Mesenchymal stem cell (in vitro differentiated cells and primary cell): ENCODE measurements around the gene NOL4L.

Experiments used
- DNase-seq: peaks from one replicate; pipeline ENCODE4 v3.0.0-alpha.2; 2013
- H2AFZ ChIP-seq: one replicate; pipeline ENCODE4 v1.6.1; 2013; ENCODE audit warnings: low read depth, mild to moderate bottlenecking, control low read depth, inconsistent platforms, low read length, moderate library complexity
- H2AK5ac ChIP-seq: 2 replicates; pipeline ENCODE4 v1.6.1; 2013; ENCODE audit warnings: low read length, moderate library complexity, mild to moderate bottlenecking, inconsistent platforms; ENCODE audit not compliant: severe bottlenecking
- H2BK120ac ChIP-seq: one replicate; pipeline ENCODE4 v1.6.1; 2013; ENCODE audit warnings: low read depth, mild to moderate bottlenecking, inconsistent platforms, low read length, moderate library complexity
- H2BK12ac ChIP-seq, 2 experiments: one replicate each; pipeline ENCODE4 v1.6.1; 2013; ENCODE audit warnings: inconsistent platforms in 2 of 2, low read length in 2 of 2, mild to moderate bottlenecking in 2 of 2, moderate library complexity in 2 of 2, control low read depth in 1 of 2
- H2BK15ac ChIP-seq: one replicate; pipeline ENCODE4 v1.6.1; 2013; ENCODE audit warnings: mild to moderate bottlenecking, low read depth, inconsistent platforms; ENCODE audit not compliant: poor library complexity, severe bottlenecking
- H2BK5ac ChIP-seq: 2 replicates; pipeline ENCODE4 v1.6.1; 2013; ENCODE audit warnings: low read depth, mild to moderate bottlenecking, low read length, control low read depth, inconsistent platforms; ENCODE audit not compliant: poor library complexity, severe bottlenecking
- H3K14ac ChIP-seq, 2 experiments: one replicate each; pipeline ENCODE4 v1.6.1; 2013; ENCODE audit warnings: inconsistent platforms in 2 of 2, low read length in 2 of 2, control low read depth in 1 of 2, mild to moderate bottlenecking in 1 of 2, moderate library complexity in 1 of 2
- H3K18ac ChIP-seq, 2 experiments: one replicate each; pipeline ENCODE4 v1.6.1; 2013; ENCODE audit warnings: inconsistent platforms in 2 of 2, low read length in 2 of 2, control low read depth in 1 of 2, low read depth in 1 of 2, mild to moderate bottlenecking in 1 of 2
- H3K23ac ChIP-seq, 2 experiments: one replicate each; pipeline ENCODE4 v1.6.1; 2013; ENCODE audit warnings: inconsistent platforms in 2 of 2, low read length in 2 of 2, mild to moderate bottlenecking in 2 of 2, moderate library complexity in 2 of 2, control low read depth in 1 of 2
- H3K27ac ChIP-seq: 2 replicates; pipeline ENCODE4 v1.5.1; 2013; ENCODE audit warnings: mild to moderate bottlenecking, moderate library complexity, low read length, control low read depth, inconsistent platforms; ENCODE audit not compliant: poor library complexity, severe bottlenecking
- H3K27me3 ChIP-seq, 2 experiments: 2 replicates each; pipeline versions ENCODE4 v1.6.1 to v1.7.0; 2013; ENCODE audit warnings: low read length in 2 of 2, mild to moderate bottlenecking in 2 of 2, moderate library complexity in 2 of 2, control low read depth in 1 of 2, inconsistent platforms in 1 of 2; ENCODE audit not compliant: control insufficient read depth in 1 of 2, insufficient read depth in 1 of 2
- H3K36me3 ChIP-seq, 2 experiments: 2 replicates each; pipeline versions ENCODE4 v1.6.1 to v1.7.0; 2013; ENCODE audit warnings: low read length in 2 of 2, control low read depth in 1 of 2, inconsistent platforms in 1 of 2, low read depth in 1 of 2, mild to moderate bottlenecking in 1 of 2; ENCODE audit not compliant: insufficient read depth in 2 of 2, control insufficient read depth in 1 of 2
- H3K4ac ChIP-seq, 2 experiments: one replicate each; pipeline ENCODE4 v1.6.1; 2013; ENCODE audit warnings: inconsistent platforms in 2 of 2, low read length in 2 of 2, mild to moderate bottlenecking in 2 of 2, moderate library complexity in 2 of 2, control low read depth in 1 of 2, low read depth in 1 of 2
- H3K4me1 ChIP-seq: 2 replicates; pipeline ENCODE4 v1.6.1; 2013; ENCODE audit warnings: low read depth, low read length, control low read depth; ENCODE audit not compliant: control insufficient read depth, insufficient read depth
- H3K4me2 ChIP-seq: 2 replicates; pipeline ENCODE4 v1.6.1; 2013; ENCODE audit warnings: low read length, mild to moderate bottlenecking, inconsistent platforms; ENCODE audit not compliant: poor library complexity, severe bottlenecking
- H3K4me3 ChIP-seq, 2 experiments: 2 replicates each; pipeline versions ENCODE4 v1.5.1 to v1.7.0; 2013; ENCODE audit warnings: low read length in 2 of 2, mild to moderate bottlenecking in 2 of 2, control low read depth in 1 of 2, low read depth in 1 of 2; ENCODE audit not compliant: insufficient read depth in 1 of 2
- H3K79me1 ChIP-seq: replicated peaks from 2 replicates; pipeline ENCODE4 v1.6.1; 2013; ENCODE audit warnings: mild to moderate bottlenecking, control low read depth, low read length, inconsistent platforms; ENCODE audit not compliant: poor library complexity, severe bottlenecking
- H3K9ac ChIP-seq: 2 replicates; pipeline ENCODE4 v1.7.0; 2013; ENCODE audit warnings: mild to moderate bottlenecking, low read length, moderate library complexity
- H3K9me3 ChIP-seq: 2 replicates; pipeline ENCODE4 v1.7.0; 2013; ENCODE audit warnings: mild to moderate bottlenecking, low read length; ENCODE audit not compliant: control insufficient read depth
- H4K8ac ChIP-seq: one replicate; pipeline ENCODE4 v1.6.1; 2013; ENCODE audit warnings: inconsistent platforms, mild to moderate bottlenecking, low read length, moderate library complexity
- H4K91ac ChIP-seq: one replicate; pipeline ENCODE4 v1.6.1; 2013; ENCODE audit warnings: mild to moderate bottlenecking, low read length, inconsistent platforms
- WGBS: methylation state at CpG from one replicate; pipeline ENCODE4 v1.1.7; 2013; ENCODE audit warnings: mixed read lengths; 5-methylcytosine and 5-hydroxymethylcytosine counted together

The NOL4L gene

GRCh38 chr20:32546918-32547752 lies 38.0 kb downstream of the NOL4L start:
- 82% methylated on average over 4 of the region's 4 CpGs for WGBS
- Histone ChIP-seq H3K9me3 (no peaks in the 10 kb centered on the region), H2BK15ac (no peak overlapping the region), H2BK5ac (no peak overlapping the region), H3K27ac (no peak overlapping the region), H3K4me1 (peaks cover 5% of the 10 kb centered on the region), H2BK120ac (no peak overlapping the region), H4K91ac (no peak overlapping the region), H2BK12ac (no peak overlapping the region), H3K4me2 (no peak overlapping the region), H3K27me3 (peaks cover 3 to 6% of the 10 kb centered on the region in 2 experiments), H2AFZ (no peak overlapping the region), H3K18ac (no peak overlapping the region), H3K23ac (no peak overlapping the region), H3K4ac (no peak overlapping the region), H3K9ac (no peak overlapping the region), H3K79me1 (no peaks in the 10 kb centered on the region), H3K36me3 (no peaks in the 10 kb centered on the region), H3K14ac (no peak overlapping the region), H3K4me3 (no peak overlapping the region), H2AK5ac (no peak overlapping the region), H4K8ac (no peak overlapping the region)
- DNase-seq = no peak

GRCh38 chr20:32544893-32545840 lies 40.0 kb downstream of the NOL4L start:
- no peak overlapping the region for H2BK5ac ChIP-seq
- H2BK120ac ChIP-seq = no peak overlapping the region
- H4K91ac ChIP-seq = no peak overlapping the region
- no peak overlapping the region for H3K9ac ChIP-seq
- H3K18ac ChIP-seq = peak overlapping the region in 1 of 2 experiments; percentile 18
- no peaks in the 10 kb centered on the region for H3K9me3 ChIP-seq
- H2AFZ ChIP-seq = no peak overlapping the region
- H2BK12ac ChIP-seq = no peak overlapping the region
- no peak overlapping the region for H3K4me3 ChIP-seq
- no peak overlapping the region for H3K4ac ChIP-seq
- H3K27me3 ChIP-seq = peaks cover 3 to 9% of the 10 kb centered on the region in 2 experiments
- H3K14ac ChIP-seq = no peak overlapping the region
- 51% methylated on average over 12 of the region's 13 CpGs for WGBS
- no peaks in the 10 kb centered on the region for H3K79me1 ChIP-seq
- no peak overlapping the region for H3K23ac ChIP-seq
- H4K8ac ChIP-seq = no peak overlapping the region
- no peak overlapping the region for H2AK5ac ChIP-seq
- no peak overlapping the region for H3K4me2 ChIP-seq
- H3K4me1 ChIP-seq = peaks cover 5% of the 10 kb centered on the region
- H2BK15ac ChIP-seq = peak overlapping the region; percentile 2
- H3K27ac ChIP-seq = no peak overlapping the region
- DNase-seq = no peak
- H3K36me3 ChIP-seq = no peaks in the 10 kb centered on the region

- H4K8ac ChIP-seq = no peak overlapping the region
- no peak overlapping the region for H2BK120ac ChIP-seq
- H4K91ac ChIP-seq = no peak overlapping the region
- no peak overlapping the region for H3K23ac ChIP-seq
- H2AK5ac ChIP-seq = no peak overlapping the region
- H2BK5ac ChIP-seq = no peak overlapping the region
- H3K4ac ChIP-seq = no peak overlapping the region
- no peak overlapping the region for H3K14ac ChIP-seq
- H3K4me3 ChIP-seq = no peak overlapping the region
- no peaks in the 10 kb centered on the region for H3K36me3 ChIP-seq
- H3K79me1 ChIP-seq = no peaks in the 10 kb centered on the region
- H3K9me3 ChIP-seq = no peaks in the 10 kb centered on the region
- H3K18ac ChIP-seq = no peak overlapping the region
- H3K4me1 ChIP-seq = peaks cover 5% of the 10 kb centered on the region
- H3K27ac ChIP-seq = no peak overlapping the region
- no peak overlapping the region for H2AFZ ChIP-seq
- H3K4me2 ChIP-seq = no peak overlapping the region
- H3K27me3 ChIP-seq = peaks cover 3 to 18% of the 10 kb centered on the region in 2 experiments
- no peak overlapping the region for H3K9ac ChIP-seq
- 83% methylated on average over 3 of the region's 5 CpGs for WGBS
- H2BK15ac ChIP-seq = no peak overlapping the region
- H2BK12ac ChIP-seq = no peak overlapping the region
- DNase-seq = no peak
Observed at GRCh38 chr20:32544260-32544722, 40.8 kb downstream of the NOL4L start.
